GM19395 (cell line): ENCODE results near the gene NACC2.

Experiments
- ATAC-seq: cut with Tn5 transposase; IDR thresholded peaks from one replicate; pipeline ENCODE4 v1.9.1; 2021; ENCODE audit warnings: mild to moderate bottlenecking, moderate library complexity; ENCODE audit not compliant: unreplicated experiment

Gene NACC2

DNA sequence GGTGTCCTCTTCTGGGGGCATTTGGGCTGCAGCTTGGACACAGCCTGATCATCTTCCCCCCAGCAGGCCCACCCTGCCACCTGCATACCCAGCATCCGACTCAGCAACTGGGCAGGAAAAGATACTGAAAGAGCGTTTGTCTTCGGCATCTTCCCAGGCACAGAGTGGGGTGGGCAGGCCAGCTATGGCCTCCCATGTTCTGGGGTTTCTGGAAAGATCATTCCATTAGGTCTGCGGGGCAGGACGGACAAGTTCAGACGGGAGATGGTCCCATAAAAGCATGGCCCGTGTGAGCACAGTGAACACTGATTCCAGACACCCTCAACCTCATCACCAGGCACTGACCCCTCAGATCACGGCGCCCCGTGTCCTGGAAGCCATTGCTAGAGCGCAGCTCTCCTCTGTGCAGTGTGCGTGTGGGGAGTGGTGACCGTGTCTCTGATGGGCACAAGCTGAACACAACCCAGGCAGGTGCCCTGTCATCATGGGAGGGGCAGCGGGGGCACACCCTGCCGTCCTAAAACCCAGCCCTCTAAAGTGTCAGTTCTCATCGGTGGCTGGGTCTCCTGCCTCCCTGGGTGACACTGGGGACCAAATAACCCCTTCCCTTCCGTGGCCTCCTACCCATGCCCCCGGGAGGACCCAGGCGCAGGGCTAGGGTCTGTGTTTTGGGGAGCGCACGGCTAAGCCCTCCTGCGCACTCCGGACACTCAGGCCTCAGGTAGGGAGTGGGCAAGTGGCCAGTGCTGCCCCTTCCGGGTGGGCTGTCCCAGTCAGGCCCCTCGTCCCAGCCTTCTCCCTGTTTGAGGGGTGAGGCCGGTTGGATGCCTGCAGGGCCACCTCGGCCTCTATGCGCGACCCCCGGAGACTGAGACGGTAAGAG lies 36.8 kb upstream of the NACC2 start:
- no peak for ATAC-seq

DNA sequence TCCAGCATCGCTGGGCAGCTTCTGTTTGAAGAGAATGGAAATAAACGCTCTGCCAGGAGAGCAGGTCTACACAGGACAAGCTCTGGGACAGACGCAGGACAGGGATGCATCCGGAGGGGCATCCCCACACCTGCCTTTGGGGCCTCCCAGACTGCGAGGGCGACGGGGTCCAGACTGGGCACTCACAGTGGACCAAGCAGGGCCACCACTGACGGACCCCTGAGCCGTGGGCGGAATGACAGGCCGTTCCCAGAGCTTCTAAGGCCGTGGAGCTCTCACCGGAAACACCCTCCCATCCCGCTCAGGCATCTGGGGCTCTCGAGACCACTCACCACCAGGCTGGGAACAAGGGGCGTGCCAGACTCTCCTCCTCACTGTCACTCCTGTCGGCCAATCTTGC lies 34.1 kb upstream of the NACC2 start:
- ATAC-seq = no peak

DNA sequence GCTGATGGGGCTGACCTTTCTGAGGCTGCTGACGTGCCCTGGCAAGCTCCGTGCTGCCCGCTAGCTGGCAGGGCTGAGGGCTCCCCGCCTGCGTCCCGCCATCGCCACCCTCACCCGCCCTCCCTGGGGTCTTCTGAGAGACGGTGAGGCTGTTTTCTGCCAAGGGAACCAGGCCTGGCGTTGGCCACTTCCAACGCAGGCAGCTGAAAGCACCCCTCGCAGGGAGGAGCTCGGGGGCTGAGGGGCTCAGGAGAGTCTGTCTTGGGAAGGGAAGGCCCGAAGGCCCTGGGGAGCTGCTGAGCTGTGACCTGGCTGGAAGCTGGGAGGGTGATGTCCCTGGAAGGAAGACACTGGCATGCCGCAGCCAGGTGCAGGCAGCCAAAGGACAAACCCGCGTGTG lies 33.3 kb upstream of the NACC2 start:
- ATAC-seq = no peak

DNA sequence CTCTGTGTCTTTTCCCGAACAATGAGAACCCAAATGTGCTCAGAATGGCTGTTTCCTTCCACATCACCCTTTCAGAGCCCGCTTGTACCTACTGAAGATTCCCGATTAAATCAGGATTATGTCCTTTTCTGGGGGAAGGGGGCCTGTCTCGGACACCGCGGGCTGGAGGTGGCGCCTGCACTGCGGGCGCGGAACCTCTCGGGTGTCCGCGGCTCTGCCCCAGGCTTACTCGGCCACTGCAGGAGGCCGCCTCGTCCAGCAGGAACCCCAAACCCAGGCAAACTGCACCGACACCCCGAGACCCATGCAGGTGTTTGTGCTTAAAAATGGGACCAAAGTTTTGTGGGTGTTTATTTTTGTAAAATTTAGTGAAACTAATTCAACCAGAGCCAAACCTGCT lies 32.2 kb upstream of the NACC2 start:
- no peak for ATAC-seq

DNA sequence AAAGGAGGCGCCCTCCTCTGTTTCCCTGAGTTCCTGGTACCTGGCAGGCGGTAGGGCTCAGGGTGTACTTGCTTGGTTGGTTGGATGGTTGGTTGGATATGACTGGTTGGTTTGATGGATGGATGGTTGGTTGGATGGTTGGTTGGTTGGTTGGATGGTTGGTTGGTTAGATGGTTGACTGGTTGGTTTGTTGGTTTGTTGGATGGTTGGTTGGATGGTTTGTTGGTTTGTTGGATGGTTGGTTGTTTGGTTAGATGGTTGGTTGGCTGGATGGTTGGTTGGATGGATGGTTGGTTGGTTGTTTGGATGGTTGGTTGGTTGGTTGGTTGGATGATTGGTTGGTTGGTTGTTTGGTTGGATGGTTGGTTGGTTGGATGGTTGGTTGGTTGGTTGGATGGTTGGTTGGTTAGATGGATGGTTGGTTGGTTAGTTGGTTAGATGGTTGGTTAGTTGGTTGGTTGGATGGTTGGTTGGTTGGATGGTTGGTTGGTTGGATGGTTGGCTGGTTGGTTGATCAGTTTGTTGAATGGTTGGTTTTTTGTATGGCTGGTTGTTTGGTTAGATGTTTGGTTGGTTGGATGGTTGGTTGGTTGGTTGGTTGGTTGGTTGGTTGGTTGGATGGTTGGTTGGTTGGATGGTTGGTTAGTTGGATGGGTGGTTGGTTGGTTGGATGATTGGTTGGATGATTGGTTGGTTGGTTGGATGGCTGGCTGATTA lies 30.0 kb upstream of the NACC2 start:
- ATAC-seq = no peak

DNA sequence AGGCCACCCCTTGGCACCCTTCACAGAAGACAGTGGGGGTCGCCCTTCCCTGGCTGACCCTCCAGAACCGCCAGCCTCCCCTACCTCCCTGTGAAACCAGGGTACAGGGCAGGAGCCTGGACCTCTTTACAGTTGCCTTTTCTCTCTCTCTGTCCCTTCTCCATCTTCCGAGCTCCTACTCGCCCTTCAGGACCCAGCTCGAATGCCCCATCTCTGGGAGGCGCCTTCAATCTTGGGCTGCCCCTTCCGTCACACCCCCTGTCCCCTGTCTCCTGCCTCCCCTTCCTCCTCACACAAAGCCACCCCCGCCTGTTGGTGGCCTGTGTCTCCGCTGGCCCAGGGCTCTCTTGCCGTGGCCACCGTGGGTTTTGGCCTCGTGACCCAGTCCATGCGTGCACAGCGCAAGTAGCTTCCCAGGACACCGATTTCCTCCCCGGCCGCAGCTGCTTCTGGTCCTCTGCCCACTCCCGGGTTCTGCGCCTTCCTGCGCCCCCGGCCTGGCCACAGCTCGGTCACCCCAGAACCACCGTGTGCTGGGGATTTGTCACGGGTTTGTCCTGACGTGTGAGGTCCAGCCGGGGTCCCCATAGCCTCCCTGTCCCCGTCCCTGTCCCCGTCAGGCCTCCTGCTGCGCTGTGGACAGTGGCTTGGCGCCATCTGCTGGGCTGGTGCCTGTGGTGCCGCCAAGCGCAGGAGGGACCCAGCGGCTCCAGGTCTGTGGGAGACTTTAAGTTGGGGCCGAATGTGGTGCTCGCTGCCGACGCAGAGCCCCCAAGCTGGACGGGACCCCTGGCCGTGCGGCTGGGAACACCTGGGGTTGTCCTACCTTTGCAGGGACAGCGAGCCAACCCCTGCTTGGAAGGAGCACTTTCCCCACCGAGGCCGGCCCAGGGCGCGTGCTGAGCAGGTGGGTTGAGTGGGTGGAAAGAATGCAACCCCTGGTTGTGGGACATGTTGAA lies 27.6 kb upstream of the NACC2 start:
- ATAC-seq = no peak

DNA sequence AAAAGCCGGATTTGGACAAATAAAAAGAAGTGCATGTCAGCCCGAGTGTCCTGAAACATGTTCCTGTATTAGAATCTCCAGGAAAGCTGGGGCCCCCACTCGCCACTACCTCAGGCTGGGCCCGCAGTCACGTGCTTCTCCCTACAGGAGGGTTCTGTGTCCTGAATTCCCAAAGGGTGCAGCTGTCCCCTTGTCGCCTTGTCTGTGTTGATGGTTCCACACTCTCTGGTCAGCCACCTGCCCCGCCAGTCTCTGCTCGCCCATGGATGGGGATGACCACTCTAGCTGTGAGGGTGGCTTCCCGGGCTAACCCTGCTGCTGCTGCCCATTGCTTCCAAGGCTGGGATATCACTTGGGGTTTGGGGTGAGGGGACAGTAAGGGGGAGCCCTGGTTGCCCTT lies 26.7 kb upstream of the NACC2 start:
- ATAC-seq = no peak

DNA sequence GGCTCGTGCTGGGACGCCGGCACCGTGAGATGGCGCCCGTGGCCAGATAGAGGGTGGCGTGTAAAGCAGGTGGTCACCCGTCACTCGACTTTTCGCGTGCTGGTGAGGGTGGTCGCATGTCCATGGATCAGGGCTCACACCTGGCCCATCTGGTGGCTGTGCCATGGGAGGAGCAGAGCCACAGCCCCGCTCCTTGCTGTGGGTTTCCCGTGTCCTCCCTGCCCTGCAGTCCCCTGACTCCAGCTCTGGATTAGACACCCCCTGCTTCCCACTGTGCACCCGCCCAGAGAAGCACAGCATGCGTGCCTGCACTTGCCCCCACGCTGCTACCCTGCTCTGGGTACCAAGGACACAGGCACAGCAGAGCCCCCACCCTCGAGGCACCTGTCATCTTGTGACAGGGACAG lies 25.4 kb upstream of the NACC2 start:
- ATAC-seq = no peak

DNA sequence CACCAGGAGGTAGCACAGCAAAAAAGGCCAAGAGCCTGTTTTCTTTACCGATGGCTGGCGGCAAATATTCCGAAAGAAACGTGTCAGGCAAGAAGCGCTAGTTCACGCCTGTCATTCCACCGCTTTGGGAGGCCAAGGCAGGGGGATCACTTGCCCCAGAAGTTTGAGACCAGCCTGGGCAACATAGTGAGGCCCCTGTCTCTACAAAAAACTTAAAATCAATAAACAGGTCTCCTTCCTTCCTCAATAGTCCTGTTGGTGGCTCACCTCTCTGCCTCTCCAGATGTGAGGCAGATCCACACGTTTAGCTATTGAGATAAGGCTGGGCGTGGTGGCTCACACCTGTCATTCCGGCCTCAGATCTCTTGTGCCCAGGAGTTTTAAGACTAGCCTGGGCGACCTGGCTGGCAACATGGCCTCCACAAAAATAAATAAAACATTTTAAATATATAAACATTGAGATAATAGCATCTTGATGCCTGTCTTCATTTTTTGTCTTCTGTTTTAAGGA lies 24.8 kb upstream of the NACC2 start:
- no peak for ATAC-seq

DNA sequence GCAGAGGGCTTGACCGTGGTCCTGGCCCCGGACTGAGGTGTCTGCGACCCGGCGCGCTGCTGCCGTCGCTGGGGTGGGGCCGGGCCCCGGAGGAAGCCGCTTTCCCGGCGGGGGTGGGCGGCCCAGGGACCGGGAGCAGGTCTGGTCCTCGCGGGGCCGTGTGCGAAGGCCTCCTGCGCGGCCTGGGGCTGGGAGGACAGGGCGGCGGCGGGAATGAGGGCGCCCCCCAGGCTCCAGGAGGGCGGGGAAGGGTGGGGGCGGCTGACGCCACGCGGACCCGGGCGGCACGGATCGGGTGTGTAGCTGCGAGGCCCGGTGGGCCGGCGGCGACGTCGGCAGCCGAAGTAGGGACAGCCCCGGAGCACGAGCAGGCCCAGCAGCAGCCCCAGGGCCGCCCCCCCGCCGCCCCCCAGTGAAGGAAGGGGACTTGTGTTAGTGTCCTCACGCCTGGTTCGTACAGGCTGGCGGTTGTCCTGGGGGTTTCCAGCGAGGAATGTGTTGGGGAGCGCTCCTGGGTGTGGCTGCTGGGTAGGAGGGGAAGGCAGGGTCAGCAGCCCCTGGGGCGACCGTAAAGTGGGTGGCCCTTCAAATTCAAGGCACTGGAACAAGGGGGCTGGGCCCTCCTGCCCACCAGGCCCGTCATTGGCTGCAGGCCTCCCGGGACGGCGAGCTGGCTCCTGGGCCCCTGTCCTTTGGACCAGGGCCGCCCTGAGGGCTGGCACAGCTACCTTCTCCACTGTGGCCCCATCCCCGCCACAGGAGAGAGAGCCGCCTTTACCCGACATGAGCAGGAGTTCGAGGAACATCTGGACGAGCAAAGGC lies 24.2 kb upstream of the NACC2 start:
- ATAC-seq = peak; percentile 25

DNA sequence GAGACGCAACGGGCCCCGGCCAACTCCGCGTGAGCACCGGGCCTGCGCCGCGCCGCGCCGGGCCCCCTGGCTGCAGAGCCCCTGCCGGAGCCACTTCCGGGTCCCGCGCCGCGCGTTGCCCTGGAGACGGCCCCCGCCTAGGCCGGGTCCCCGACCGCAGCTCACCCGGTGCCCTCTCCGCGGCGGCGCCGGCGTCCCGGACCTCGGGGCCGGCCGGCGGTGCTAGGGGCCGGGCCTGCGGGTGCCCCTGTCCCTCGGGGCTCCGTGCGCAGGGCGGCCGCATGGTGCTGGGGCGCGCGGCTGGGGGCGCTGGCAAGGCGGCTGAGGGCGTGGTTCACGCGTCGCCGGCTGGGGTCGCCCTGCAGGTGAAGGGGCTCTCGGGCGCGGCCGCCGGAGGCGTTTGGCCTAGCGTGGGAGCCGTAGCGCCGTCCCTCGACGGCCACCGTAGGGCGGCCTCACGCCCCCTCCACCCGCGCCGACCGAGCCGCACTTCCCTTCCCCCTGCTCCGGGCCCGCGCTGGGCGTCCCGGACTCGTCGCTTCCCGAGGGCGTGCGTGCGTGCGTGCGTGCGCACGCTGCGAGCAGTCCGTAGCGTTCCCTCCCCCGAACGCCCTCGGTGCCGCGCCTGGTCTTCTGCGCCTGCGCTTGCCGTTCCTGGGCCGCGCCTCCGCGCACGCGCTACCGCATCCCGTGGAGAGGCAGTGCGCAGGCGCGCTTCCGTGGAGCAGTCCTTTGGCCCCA lies 23.4 kb upstream of the NACC2 start, which contains the start of gene TMEM250:
Gene TMEM250 (minus strand): TSS at position 556 of the 741 bp plus-strand sequence. CDS start 1,975 bp downstream, outside the sequence.
- ATAC-seq = peak; percentile 64

DNA sequence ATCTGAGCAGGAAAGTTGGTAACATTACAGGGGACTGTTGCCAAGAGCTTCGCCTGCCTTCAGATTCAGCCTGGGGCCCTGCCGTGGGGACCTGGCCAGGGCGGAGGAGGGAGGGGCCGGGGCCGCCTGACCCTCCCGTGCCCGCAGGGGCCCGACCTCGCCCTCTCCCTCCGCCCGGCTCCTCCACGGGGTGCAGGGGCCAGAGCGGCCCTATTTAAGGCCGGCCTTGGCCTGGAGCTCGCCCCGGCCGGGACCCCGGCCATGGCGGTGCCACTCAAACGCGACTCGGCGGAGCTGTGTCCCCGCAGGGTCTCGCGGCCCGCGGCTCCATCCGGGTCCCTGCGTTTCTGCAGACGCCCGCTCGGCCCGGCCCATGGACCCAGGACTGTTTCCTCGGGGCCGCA lies 22.8 kb upstream of the NACC2 start:
- ATAC-seq = peak; percentile 16

DNA sequence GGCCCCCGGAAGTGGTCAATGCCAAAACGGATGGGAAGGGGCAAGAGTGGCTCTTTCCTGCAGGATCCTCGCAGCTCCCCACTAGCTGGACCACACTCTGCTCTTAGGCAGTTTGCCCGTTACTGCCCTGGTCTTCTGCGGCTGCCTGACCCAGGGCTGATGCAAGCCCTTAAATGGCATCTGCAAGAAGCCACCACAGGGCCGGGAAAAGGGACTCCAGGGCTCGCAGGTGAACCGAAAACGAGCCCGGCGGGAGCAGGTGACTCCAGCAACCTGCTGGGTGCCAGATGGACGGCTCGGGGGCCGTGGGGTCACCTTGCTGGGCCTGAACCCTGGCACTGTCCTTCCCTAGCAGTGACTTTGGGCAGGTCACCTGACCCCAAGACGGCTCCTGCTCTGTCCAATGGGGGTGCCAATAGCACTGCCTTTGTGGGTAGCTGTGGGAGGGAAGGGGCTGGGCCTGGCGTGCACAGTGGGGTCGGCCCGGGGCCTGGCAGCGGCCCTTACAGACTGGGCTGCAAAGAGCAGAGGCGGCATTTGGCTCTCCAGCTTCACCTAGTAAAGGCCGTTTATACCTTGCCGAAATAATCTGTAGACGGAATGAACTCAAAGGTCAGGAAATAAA lies 22.3 kb upstream of the NACC2 start:
- ATAC-seq = no peak

DNA sequence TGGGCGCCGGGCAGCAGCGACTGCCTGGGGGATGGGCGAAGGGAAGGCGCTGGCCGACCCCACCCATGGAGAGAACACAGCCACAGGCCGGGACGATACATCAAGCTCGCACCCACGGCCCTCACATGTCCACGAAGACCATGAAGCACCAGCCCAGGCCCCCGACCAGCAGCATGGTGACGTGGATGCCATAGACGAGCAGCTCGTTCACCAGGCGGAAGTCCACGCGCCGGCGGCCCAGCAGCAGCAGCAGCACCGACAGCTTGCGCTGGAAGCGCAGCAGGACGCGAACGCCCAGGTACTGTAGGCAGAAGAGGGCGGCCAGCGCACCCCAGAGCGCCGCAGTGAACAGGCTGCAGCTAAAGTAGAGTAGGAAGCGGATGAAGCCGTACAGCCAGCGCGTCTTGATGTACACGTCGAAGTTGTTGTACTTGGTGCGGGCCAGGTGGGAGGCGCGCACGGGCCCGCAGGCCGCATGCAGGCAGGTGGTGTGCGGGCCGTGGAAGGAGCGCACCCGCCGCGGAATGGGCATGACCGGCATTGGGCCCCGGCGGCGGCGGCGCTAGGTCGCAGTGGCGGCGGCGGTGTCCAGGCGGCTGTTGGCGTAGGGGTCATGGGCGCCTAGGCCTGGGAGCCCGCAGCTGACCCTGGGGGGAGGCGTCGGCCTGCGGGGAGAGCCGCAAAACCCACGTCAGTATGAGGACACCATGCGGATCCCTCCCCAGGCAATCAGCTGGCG lies 21.4 kb upstream of the NACC2 start:
- no peak for ATAC-seq

DNA sequence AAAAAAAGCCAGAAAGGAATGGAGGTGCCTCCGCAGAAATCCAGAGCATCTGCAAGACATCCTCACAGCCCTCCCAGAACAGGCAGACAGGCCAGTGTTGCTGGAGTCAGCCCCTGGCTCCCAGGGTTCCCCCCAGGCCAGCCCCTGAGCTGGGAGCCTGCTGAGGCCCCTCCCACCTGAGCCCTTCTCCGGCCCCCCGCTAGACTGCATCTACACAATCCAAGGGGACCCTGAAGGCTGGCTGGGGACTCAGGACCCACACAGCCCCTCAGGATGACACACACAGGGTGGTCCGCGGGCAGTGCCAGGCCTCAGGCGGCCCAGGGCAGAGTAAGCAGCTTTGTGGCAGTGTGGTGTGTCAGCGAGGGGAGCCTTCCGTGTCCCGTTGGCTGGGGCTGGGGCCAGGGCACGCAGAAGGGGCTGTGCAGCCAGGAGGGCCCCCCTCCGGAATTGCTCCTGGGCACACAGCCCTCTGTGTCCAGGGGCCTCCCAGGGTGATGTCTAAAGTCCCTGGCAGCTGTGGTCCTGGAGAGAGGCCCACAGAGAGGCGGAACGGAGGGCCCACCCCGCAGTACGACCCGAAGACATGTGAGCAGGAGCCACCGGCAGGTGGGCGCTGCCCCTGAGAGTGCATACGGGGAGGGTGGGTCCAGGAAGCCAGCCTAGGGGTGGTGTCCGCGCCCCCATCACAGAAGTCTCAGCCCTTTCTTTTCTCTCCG lies 20.7 kb upstream of the NACC2 start:
- no peak for ATAC-seq

DNA sequence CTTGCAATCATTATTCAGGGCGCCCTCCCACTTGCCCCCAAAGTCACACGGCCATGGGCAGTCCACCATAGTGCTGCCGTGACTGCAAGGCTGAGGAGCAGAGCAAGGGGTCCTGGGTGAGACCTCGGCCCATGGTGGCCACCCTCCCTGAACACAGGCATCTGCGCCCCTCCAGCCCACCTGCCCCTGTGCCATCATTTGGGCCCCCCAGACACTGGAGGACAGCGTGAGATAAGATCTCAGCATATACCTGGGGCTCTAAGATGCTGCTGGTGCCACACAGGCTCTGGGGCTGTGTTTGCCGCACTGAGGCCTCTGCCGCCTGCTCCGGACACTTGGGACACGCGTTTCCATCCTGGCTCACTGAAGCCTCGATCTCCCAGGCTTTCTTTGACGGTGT lies 20.1 kb upstream of the NACC2 start:
- no peak for ATAC-seq

DNA sequence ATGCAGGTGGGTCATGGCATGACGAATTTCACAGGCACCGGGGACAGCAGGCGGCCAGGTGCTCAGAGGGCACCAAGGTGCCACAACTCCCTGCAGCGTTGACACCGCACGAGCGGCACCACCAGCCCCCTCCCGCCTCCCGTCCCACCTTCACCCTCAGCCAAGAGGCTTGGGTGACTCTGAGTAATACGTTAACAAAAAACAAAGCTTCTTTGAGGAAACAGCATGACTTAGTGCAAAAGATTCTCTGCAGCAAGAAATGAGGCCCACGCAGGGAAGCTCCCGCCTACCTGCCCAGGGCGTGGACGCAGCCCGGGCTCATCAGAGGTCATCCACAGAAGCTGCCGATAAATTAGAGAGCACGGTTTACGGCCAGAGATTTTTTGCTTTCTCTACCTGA lies 19.5 kb upstream of the NACC2 start:
- ATAC-seq = no peak

DNA sequence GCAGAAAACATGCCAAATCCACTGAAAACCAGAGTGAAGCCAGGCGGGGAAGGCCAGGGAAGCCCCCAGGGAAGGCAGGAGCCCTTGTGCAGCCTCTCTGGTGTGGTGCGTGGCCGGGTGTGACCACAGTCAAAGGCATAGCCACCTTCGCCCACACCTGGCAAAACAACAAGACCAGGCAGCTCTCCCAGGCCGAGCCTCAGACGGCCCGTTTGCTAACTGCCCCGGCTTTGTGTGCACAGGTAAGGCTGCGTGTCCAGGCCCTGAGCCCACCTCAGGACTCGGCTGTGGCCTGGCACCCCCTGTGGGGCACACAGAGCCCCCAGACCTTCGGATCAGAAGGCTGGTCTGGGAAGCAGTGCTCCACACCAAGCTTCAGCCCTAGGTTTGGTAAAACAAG lies 17.5 kb upstream of the NACC2 start:
- ATAC-seq = no peak
